ENCODE data around the gene PLEKHA1.

PLEKHA1 gene

GRCh38 chr10:122466951-122467381 lies 92.5 kb downstream of the PLEKHA1 start:
- TF ChIP-seq CTCF (IDR thresholded peaks at IDR 0.05; ENCODE audit: low read depth, low read length, missing control alignments), result no peak
- no peak overlapping the region for H3K4me3 ChIP-seq (ENCODE audit: low read depth, low read length)
- DNase-seq (ENCODE audit: low read depth), result no peak

GRCh38 chr10:122467701-122468100 lies 93.2 kb downstream of the PLEKHA1 start:
- H3K4me3 ChIP-seq (ENCODE audit: low read depth, low read length), result no peak overlapping the region
- no peak for DNase-seq (ENCODE audit: low read depth)
- no peak for TF ChIP-seq CTCF (IDR thresholded peaks at IDR 0.05; ENCODE audit: low read depth, low read length, missing control alignments)

GRCh38 chr10:122468307-122468925 lies 93.9 kb downstream of the PLEKHA1 start:
- no peak overlapping the region for H3K4me3 ChIP-seq (ENCODE audit: low read depth, low read length)
- no peak for TF ChIP-seq CTCF (IDR thresholded peaks at IDR 0.05; ENCODE audit: low read depth, low read length, missing control alignments)
- DNase-seq (ENCODE audit: low read depth), result no peak

- DNase-seq (ENCODE audit: low read depth), result no peak
- no peak overlapping the region for H3K4me3 ChIP-seq (ENCODE audit: low read depth, low read length)
- TF ChIP-seq CTCF (IDR thresholded peaks at IDR 0.05; ENCODE audit: low read depth, low read length, missing control alignments), result no peak
Observed at GRCh38 chr10:122468926-122469781, 94.6 kb downstream of the PLEKHA1 start.

- TF ChIP-seq CTCF (IDR thresholded peaks at IDR 0.05; ENCODE audit: low read depth, low read length, missing control alignments), result no peak
Observed at GRCh38 chr10:122469848-122470247, 95.3 kb downstream of the PLEKHA1 start.

GRCh38 chr10:122471531-122472177 lies 97.1 kb downstream of the PLEKHA1 start:
- DNase-seq (ENCODE audit: low read depth), result no peak
- H3K4me3 ChIP-seq (ENCODE audit: low read depth, low read length), result no peak overlapping the region
- TF ChIP-seq CTCF (IDR thresholded peaks at IDR 0.05; ENCODE audit: low read depth, low read length, missing control alignments), result no peak

More at GRCh38 chr10:122469848-122470247, 95.3 kb downstream of the PLEKHA1 start:
- DNase-seq (ENCODE audit: low read depth), result no peak
- no peak overlapping the region for H3K4me3 ChIP-seq (ENCODE audit: low read depth, low read length)

Measured in GM12864 (cell line).